CD14-positive monocyte (primary cell): ENCODE data around the gene NVL. TPM values are rescaled to one million over a fixed set of nuclear protein-coding genes. Genes with fewer than 3 reads are reported as not detected.

ENCODE experiments used
- DNase-seq, 3 donors: peaks; one replicate each; pipeline ENCODE4 v3.0.0-alpha.2; 2011 to 2022
- H2AFZ ChIP-seq: 2 replicates; pipeline ENCODE4 v1.6.0; 2012; ENCODE audit warnings: mild to moderate bottlenecking, low read depth, low read length, inconsistent platforms; ENCODE audit not compliant: insufficient read depth, poor library complexity, severe bottlenecking
- H3K27ac ChIP-seq, 2 donors: 1 replicate in 1 of 2; 2 replicates in 1 of 2; pipeline ENCODE4 v1.5.1; 2012 to 2013; ENCODE audit warnings: low read length in 2 of 2, control low read depth in 1 of 2, inconsistent platforms in 1 of 2, low read depth in 1 of 2, mild to moderate bottlenecking in 1 of 2
- H3K27me3 ChIP-seq, 2 donors: one replicate each; pipeline versions ENCODE4 v1.6.0 to v1.6.1; 2011 to 2013; ENCODE audit warnings: low read length in 2 of 2; ENCODE audit not compliant: control insufficient read depth in 2 of 2, insufficient read depth in 2 of 2
- H3K36me3 ChIP-seq, 2 donors: replicated peaks in 1 of 2; 1 replicate in 1 of 2; 2 replicates in 1 of 2; pipeline versions ENCODE4 v1.5.1 to v1.6.1; 2012 to 2013; ENCODE audit warnings: low read length in 2 of 2, control low read depth in 1 of 2, inconsistent platforms in 1 of 2, mild to moderate bottlenecking in 1 of 2; ENCODE audit not compliant: insufficient read depth in 2 of 2, control insufficient read depth in 1 of 2
- H3K4me1 ChIP-seq, 2 donors: 1 replicate in 1 of 2; 2 replicates in 1 of 2; pipeline versions ENCODE4 v1.5.1 to v1.6.1; 2012 to 2013; ENCODE audit warnings: low read length in 2 of 2, control low read depth in 1 of 2, inconsistent platforms in 1 of 2, mild to moderate bottlenecking in 1 of 2, moderate library complexity in 1 of 2; ENCODE audit not compliant: insufficient read depth in 2 of 2, control insufficient read depth in 1 of 2
- H3K4me2 ChIP-seq: replicated peaks from 2 replicates; pipeline ENCODE3; 2012; ENCODE audit warnings: low read length, moderate library complexity, mild to moderate bottlenecking; ENCODE audit not compliant: poor library complexity, severe bottlenecking; ENCODE audit errors: extremely low read depth
- H3K4me3 ChIP-seq, 3 experiments: fragments of 200-600 bp in 1 of 3; sonication (generic) in 1 of 3; replicated peaks in 1 of 3; 1 replicate in 2 of 3; 2 replicates in 1 of 3; pipeline ENCODE4 v1.5.1; 2011 to 2013; ENCODE audit warnings: low read length in 3 of 3, mild to moderate bottlenecking in 3 of 3, control low read depth in 2 of 3, low read depth in 2 of 3, inconsistent platforms in 1 of 3, moderate library complexity in 1 of 3
- H3K79me2 ChIP-seq: 2 replicates; pipeline ENCODE4 v1.6.0; 2012; ENCODE audit warnings: mild to moderate bottlenecking, control low read depth, inconsistent platforms, low read length, moderate library complexity; ENCODE audit not compliant: insufficient read depth
- H3K9ac ChIP-seq: 2 replicates; pipeline ENCODE4 v1.6.0; 2017; ENCODE audit warnings: low read length, mild to moderate bottlenecking; ENCODE audit not compliant: insufficient read depth, poor library complexity, severe bottlenecking
- H3K9me3 ChIP-seq, 2 donors: replicated peaks in 1 of 2; 1 replicate in 1 of 2; 2 replicates in 1 of 2; pipeline versions ENCODE4 v1.5.1 to v1.6.1; 2012 to 2013; ENCODE audit warnings: low read length in 2 of 2, control low read depth in 1 of 2; ENCODE audit not compliant: control insufficient read depth in 1 of 2, insufficient read depth in 1 of 2
- H4K20me1 ChIP-seq: 2 replicates; pipeline ENCODE4 v1.6.0; 2012; ENCODE audit warnings: mild to moderate bottlenecking, low read length, control low read depth, moderate library complexity; ENCODE audit not compliant: insufficient read depth
- H3K27ac Mint-ChIP-seq, 7 donors: one replicate each; pipeline ENCODE4 v1.8.0; 2020; ENCODE audit warnings: mild to moderate bottlenecking in 7 of 7, mixed read lengths in 7 of 7, moderate library complexity in 6 of 7, inconsistent platforms in 2 of 7
- H3K27me3 Mint-ChIP-seq, 3 donors: one replicate each; pipeline ENCODE4 v1.8.0; 2021 to 2022; ENCODE audit warnings: low read depth in 3 of 3, mild to moderate bottlenecking in 3 of 3, mixed read lengths in 3 of 3, moderate library complexity in 3 of 3, inconsistent platforms in 1 of 3
- H3K36me3 Mint-ChIP-seq, 2 donors: one replicate each; pipeline ENCODE4 v1.8.0; 2020; ENCODE audit warnings: mixed read lengths in 2 of 2, inconsistent platforms in 1 of 2, mild to moderate bottlenecking in 1 of 2
- H3K4me1 Mint-ChIP-seq: one replicate; pipeline ENCODE4 v1.8.0; 2020; ENCODE audit warnings: mild to moderate bottlenecking, mixed read lengths
- H3K4me3 Mint-ChIP-seq, 2 donors: one replicate each; pipeline ENCODE4 v1.8.0; 2020; ENCODE audit warnings: mild to moderate bottlenecking in 2 of 2, mixed read lengths in 2 of 2, moderate library complexity in 1 of 2
- H3K9me3 Mint-ChIP-seq, 7 donors: one replicate each; pipeline ENCODE4 v1.8.0; 2020 to 2022; ENCODE audit warnings: mixed read lengths in 7 of 7, mild to moderate bottlenecking in 6 of 7, moderate library complexity in 6 of 7, inconsistent platforms in 2 of 7
- WGBS: methylation state at CpG from one replicate; pipeline ENCODE4 v1.1.5; 2013; ENCODE audit warnings: missing lambda C conversion rate; ENCODE audit not compliant: insufficient coverage; 5-methylcytosine and 5-hydroxymethylcytosine counted together
- intact Hi-C, 2 donors: fragments of 100-400 bp; cut with micrococcal nuclease; formaldehyde crosslinking; loops; one replicate each; pipeline versions ENCODE4 v1.15.0 to v1.15.1; 2023
- polyA plus RNA-seq, 3 donors: library from polyadenylated mRNA; depleted of rRNA in 1 of 3; unstranded in 2 of 3; stranded (reverse) in 1 of 3; fragments of 300-500 nt in 2 of 3; fragments of >200 nt in 1 of 3; fragmentation: Illumina TruSeq in 2 of 3; gene quantifications; 1 replicate in 2 of 3; 2 replicates in 1 of 3; pipeline ENCODE4 v1.2.3, GENCODE V29; 2012 to 2021
- TF ChIP-seq, protein P1 (sequence below): fragments of 200-600 bp; IDR thresholded peaks from one replicate; pipeline ENCODE4 v1.8.0; 2022; ENCODE audit warnings: antibody characterized with exemption, mild to moderate bottlenecking

NVL gene
- polyA plus RNA-seq, 3 donors: 8.4 to 12.6 (median 9.6) TPM

DNA sequence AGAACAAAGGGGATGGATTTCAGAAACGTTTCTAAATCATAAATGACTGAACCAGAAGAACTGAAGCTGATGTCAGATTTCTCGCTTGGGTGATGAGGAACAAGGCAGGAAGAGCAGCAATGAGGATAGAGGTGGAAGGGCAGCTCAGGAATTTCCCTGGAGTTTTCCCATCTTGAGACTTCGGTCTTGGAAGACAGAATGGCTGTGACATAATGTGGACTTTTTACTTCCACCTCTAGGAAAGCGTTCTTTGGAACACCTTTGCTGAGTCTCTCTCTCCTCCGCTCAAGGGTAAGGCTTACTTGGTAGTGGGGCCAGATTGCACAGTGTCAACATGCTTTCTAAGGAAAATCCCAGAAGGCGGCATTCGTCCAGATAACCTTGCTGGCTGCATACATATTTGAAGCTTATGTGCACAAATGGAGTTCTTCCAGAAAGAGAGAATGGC, 110.3 kb downstream of the NVL start:
- H3K9ac ChIP-seq: no peak overlapping the region
- intact Hi-C loops: loop anchor here in 1 of 2 donors (5.0 kb wide), 1 partner anchor 37 kb away; the partner anchor contains the start of gene DEGS1
- no peaks in the 10 kb centered on the region for H4K20me1 ChIP-seq
- H3K9me3 ChIP-seq: no peaks in the 10 kb centered on the region
- H3K27me3 ChIP-seq: no peaks in the 10 kb centered on the region
- H3K4me1 Mint-ChIP-seq: peaks cover 7% of the 10 kb centered on the region
- no peak overlapping the region for H3K4me2 ChIP-seq
- H3K4me3 Mint-ChIP-seq: no peak overlapping the region
- H3K4me3 ChIP-seq: no peak overlapping the region
- no peak overlapping the region for H3K27ac Mint-ChIP-seq
- no peaks in the 10 kb centered on the region for H3K79me2 ChIP-seq
- no peak overlapping the region for H2AFZ ChIP-seq
- TF ChIP-seq, protein P1, sequence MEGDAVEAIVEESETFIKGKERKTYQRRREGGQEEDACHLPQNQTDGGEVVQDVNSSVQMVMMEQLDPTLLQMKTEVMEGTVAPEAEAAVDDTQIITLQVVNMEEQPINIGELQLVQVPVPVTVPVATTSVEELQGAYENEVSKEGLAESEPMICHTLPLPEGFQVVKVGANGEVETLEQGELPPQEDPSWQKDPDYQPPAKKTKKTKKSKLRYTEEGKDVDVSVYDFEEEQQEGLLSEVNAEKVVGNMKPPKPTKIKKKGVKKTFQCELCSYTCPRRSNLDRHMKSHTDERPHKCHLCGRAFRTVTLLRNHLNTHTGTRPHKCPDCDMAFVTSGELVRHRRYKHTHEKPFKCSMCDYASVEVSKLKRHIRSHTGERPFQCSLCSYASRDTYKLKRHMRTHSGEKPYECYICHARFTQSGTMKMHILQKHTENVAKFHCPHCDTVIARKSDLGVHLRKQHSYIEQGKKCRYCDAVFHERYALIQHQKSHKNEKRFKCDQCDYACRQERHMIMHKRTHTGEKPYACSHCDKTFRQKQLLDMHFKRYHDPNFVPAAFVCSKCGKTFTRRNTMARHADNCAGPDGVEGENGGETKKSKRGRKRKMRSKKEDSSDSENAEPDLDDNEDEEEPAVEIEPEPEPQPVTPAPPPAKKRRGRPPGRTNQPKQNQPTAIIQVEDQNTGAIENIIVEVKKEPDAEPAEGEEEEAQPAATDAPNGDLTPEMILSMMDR: no peak
- H3K27ac ChIP-seq: no peak overlapping the region
- H3K27me3 Mint-ChIP-seq: no peaks in the 10 kb centered on the region
- 73% methylated on average over 3 of the region's 7 CpGs for WGBS
- no peaks in the 10 kb centered on the region for H3K36me3 ChIP-seq
- H3K4me1 ChIP-seq: peaks cover 10 to 11% of the 10 kb centered on the region in 2 donors
- no peak for DNase-seq
- H3K36me3 Mint-ChIP-seq: no peaks in the 10 kb centered on the region
- H3K9me3 Mint-ChIP-seq: no peaks in the 10 kb centered on the region

DNA sequence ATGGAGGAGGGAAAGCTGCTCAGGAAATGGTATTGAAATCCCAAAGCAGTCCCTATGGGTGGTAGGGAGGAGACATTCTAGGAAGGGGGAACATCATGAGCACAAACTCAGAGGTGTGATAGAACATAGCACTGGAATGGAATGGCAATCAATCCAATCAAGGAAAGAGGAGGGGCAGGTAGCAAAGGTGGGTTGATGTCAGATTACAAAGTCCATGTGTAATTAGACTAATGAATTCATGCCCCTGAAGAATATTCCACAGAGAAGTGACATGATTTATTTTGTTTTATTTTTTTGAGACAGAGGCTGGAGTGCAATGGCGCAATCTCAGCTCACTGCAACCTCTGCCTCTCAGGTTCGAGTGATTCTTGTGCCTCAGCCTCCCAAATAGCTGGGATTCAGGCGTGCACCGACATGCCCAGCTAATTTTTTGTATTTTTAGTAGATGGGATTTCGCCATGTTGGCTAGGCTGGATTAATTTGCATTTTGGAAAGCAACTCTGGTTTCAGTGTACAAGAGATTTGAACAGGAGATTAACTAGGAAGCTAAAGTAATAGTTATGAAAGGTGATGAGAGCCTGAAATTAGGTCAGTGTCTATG, 110.9 kb downstream of the NVL start:
- no peaks in the 10 kb centered on the region for H4K20me1 ChIP-seq
- 90% methylated on average over 5 of the region's 5 CpGs for WGBS
- H3K27ac ChIP-seq: no peak overlapping the region
- Mint-ChIP-seq H3K36me3 (no peaks in the 10 kb centered on the region), H3K9me3 (no peaks in the 10 kb centered on the region), H3K4me3 (no peak overlapping the region), H3K4me1 (peaks cover 7% of the 10 kb centered on the region), H3K27me3 (no peaks in the 10 kb centered on the region), H3K27ac (peak overlapping the region in 1 of 7 donors; percentile 9)
- no peaks in the 10 kb centered on the region for H3K27me3 ChIP-seq
- no peak overlapping the region for H3K4me3 ChIP-seq
- H3K9me3 ChIP-seq: no peaks in the 10 kb centered on the region
- TF ChIP-seq, protein P1: no peak
- H3K36me3 ChIP-seq: no peaks in the 10 kb centered on the region
- no peak overlapping the region for H2AFZ ChIP-seq
- no peak for DNase-seq
- no peak overlapping the region for H3K9ac ChIP-seq
- no peaks in the 10 kb centered on the region for H3K79me2 ChIP-seq
- H3K4me1 ChIP-seq: peaks cover 10 to 11% of the 10 kb centered on the region in 2 donors
- H3K4me2 ChIP-seq: no peak overlapping the region
- intact Hi-C loops: loop anchor here in 1 of 2 donors (5.0 kb wide), 1 partner anchor 37 kb away; the partner anchor contains the start of gene DEGS1
